ENCODE data around the gene GORAB.

GORAB gene

DNA sequence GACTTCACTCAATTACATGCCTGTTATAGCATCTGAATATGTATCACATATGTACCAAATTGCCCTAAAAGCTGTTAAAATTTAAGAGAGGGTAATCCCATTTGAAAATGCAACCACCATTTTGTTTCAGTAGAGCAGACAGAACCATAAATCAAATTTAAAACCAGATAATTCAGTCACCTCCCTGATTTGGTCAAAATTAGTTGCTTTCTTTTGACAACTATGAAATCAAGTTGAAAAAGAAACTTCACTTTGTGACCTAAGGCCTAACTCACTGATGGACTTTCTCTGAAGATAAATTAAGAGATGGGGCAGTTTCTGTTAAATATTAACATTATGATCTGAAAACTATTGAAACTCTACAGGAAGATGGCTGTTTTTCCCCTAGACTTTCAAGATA, 6.7 kb downstream of the GORAB start:
- no peak for DNase-seq (ENCODE audit: low spot score)

- no peak for DNase-seq (ENCODE audit: low spot score)
Observed at GRCh38 chr1:170539154-170539553, 7.2 kb downstream of the GORAB start.

GRCh38 chr1:170544624-170545023, 12.7 kb downstream of the GORAB start:
- no peak for DNase-seq (ENCODE audit: low spot score)

DNA sequence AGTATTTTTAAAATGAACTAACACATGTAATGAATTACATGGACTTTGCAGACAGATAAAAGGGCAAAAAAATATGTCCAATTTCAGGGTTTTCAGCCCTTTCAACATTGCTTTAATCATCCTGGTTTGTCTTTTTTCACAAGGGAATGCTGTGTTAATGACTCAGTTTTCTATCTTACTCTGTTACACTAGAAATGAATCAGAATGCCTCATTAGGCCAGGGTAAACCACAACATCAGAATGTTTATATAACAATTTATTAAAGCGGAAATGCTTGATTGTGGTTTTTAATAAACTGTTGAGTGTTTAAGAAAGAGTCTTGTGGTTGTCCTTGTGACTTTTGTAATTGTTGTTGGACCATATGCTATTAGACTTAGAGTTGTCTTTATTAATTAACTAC, 13.5 kb downstream of the GORAB start:
- no peak for DNase-seq (ENCODE audit: low spot score)

GRCh38 chr1:170547255-170547654, 15.3 kb downstream of the GORAB start:
- DNase-seq (ENCODE audit: low spot score): no peak

GRCh38 chr1:170548497-170548896, 16.5 kb downstream of the GORAB start:
- no peak for DNase-seq (ENCODE audit: low spot score)

DNA sequence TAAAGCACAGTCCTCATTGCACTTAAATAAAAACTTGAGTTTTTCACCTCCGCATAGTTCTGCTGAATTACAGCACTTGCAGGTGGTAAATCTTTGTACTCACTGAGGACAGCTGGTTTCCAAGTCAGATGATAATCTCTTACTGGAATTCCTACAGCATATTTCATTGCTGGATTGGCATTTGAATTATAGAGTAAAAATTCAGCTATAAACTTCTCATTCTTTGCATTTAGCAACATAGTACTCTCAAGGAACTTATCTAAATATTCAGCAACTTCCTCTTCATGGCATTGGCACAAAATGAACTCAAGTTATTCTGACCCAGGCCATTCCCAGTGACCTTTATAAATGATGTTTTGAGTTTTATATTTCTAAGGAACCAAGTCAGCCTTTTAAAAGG, 23.4 kb downstream of the GORAB start:
- DNase-seq (ENCODE audit: low spot score): no peak

DNA sequence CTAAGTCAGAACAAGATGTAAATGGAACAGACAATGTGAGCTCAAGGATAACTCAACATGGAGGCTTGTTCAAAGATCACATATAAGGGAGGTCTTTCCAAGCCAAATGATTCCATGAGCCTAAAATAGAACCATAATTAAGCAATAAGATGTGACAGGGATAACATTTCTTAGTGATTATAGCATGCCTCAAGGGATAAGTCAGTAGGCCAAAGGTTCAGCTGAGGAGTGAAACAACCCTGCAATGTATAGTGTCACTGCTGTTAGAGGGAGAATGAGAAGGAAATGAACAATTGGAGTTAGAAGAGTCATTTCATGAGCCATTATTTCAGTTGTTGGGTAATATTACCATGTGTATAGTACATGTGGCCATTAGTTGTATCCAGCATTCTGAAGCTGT, 25.0 kb downstream of the GORAB start:
- DNase-seq (ENCODE audit: low spot score): no peak

GRCh38 chr1:170558731-170559130, 26.8 kb downstream of the GORAB start:
- DNase-seq (ENCODE audit: low spot score): no peak

DNA sequence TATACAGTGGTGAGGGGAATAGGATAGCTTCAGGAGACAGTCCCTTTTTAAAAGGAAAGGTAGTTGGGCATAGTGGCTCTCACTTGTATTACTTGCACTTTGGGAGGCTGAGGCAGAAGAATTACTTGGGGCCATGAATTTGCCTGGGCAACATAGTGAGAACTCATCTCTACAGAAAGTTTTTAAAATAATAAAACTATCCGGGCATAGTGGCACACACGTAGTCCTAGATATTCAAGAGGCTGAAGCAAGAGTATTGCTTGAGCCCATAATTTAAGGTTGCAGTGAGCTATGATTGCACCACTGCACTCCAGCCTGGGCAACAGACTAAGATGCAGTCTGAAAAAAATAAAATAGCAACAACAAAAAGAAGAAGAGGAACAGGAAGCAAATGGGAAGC, 27.2 kb downstream of the GORAB start:
- DNase-seq (ENCODE audit: low spot score): no peak

GRCh38 chr1:170560681-170561285, 28.8 kb downstream of the GORAB start:
- DNase-seq (ENCODE audit: low spot score): no peak

GRCh38 chr1:170562646-170563338, 30.8 kb downstream of the GORAB start:
- no peak for DNase-seq (ENCODE audit: low spot score)

- DNase-seq (ENCODE audit: low spot score): no peak
Observed at GRCh38 chr1:170567214-170567613, 35.2 kb downstream of the GORAB start.

DNA sequence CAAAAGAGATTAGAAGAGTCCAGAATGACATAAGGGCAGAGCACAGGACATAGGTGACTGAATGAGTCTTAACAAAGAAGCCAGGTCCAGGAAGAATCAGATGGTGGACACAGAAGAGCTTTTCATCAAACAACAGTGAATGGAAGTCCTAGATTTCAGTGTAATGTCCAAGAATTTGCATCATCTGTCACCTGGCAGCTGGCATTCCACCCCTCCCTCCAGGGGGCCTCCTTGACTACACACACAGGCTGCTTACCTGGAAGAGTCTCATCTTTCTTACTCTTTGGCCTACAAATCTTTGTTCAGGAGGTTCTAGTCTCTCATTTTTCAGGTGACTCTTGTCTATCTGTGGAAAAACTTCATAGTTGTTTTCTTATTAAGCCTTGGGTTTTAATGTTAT, 36.2 kb downstream of the GORAB start:
- DNase-seq (ENCODE audit: low spot score): no peak

DNA sequence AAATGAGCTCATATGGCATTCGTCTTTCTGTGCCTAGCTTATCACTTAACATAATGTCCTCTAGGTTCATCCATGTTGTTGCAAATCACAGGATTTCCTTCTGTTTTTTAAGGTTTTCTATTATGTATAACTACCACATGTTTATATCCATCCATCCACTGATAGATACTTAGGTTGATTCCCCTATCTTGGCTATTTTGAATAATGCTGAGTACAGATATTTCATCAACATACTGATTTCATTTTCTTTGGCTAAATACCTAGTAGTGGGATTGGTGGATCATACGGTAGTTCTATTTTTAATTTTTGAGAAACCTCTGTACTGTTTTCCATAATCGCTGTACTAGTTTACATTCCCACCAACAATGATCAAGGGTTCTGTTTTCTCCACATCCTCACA, 45.0 kb downstream of the GORAB start:
- no peak for DNase-seq (ENCODE audit: low spot score)

- DNase-seq (ENCODE audit: low spot score): no peak
Observed at GRCh38 chr1:170578359-170578758, 46.4 kb downstream of the GORAB start.

GRCh38 chr1:170580636-170581440, 48.9 kb downstream of the GORAB start:
- DNase-seq (ENCODE audit: low spot score): no peak

DNA sequence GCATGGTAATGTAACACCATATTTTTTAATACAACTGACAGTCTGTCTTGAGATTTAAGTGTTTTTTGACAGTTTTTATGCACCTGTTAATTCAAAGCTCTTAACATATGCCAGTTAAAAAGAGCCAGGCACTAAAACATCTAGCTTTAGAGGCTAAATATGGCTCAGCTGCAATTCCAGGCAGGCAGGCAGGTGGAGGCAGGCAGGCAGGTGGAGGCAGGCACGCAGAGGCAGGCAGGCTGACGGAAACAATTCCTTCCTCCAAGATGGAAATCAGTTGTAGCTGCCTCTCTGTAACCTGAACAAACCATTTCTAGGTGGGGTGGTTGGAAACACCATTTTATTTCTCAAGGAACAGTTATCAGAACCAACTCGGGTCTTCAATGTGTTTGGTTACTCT, 51.2 kb downstream of the GORAB start:
- no peak for DNase-seq (ENCODE audit: low spot score)

DNA sequence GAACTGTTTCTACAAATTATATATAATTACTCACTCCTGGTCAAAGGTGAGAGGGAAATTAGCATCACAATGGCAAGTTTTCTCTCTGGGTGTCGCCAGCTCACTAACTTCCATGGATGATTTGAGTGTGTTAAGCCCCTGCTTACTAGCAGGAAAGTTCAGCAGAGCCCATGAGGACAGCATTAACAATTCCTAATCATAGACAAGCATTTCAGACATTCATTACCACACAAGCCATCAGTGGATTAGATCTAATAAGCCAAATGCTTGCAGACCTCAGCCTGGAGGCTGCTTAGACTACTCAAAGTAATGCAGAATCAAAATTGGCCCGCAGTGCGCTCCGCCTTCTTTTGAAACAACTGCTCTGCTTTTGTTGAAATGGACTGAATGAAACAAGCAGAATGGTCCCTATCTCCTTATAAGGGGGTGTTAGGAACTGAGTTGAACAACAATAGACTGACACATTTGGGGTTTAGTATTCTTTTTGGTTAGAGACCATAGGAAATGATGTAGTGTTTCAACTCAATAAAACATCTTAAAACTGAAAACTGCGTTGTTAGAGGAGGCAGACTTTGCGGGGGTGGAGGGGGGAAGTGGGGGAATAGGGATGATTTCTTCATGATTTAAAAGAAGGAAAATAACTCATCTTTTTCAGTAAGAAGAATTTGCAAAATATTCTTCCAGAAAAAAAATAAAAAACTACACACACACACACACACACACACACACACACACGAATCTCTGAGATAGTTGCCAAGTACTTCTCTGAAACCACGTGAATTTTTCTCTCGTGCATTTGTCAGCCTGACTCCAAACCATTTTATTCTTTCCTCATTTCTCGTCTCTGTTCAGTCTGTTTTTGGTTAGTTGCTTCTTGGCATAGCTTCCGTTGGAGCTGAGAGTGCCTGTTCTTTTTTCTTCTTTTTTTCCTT, 54.6 kb downstream of the GORAB start:
- no peak for DNase-seq (ENCODE audit: low spot score)

- DNase-seq (ENCODE audit: low spot score): no peak
Observed at GRCh38 chr1:170587253-170587593, 55.3 kb downstream of the GORAB start.

DNA sequence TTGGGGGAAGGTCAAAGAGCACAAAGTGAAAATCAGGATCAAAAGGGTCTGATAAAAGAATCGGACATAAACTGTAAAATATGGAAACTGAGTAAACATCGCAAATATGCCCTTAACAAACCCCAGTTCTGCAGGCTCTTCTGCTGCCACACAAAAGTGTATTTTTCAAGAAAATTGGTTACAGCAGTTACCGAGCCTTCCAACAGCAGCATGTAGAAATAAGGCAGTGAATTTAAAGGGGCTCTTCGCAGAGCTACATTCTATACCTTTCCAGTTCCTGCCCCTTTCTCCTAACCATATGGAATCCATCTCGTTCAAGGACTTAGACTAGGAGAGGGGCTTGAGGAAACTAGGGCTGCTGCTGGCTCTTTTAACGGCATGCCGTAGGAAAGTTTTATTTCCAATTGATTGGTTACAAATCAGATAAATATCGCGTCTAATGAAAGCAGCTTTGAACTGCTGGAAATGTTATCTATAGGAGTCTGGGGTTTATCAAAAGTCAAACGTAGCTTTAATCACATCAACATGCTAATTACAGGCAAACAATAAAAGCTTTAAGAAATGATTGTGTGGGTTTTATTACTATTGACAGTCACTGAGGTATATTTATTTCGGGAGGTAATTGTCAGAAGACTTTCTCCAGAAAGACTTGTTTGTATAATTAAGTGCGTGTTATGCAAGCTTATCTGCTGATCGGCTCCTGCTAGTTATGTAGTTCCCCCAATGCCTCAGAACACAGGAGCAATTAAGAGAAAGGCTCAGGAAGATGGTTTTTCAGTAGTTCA, 59.1 kb downstream of the GORAB start:
- DNase-seq (ENCODE audit: low spot score): no peak

Measured in NAMALWA (cell line).